Hepatocyte (in vitro differentiated cells): ENCODE data around the gene SNTN. TPM values are rescaled to one million over a fixed set of nuclear protein-coding genes. Genes with fewer than 3 reads are reported as not detected.
"Not testable (repeated sequence)": the region's sequence is repeated elsewhere in the genome, so short reads cannot be mapped to it uniquely, and the experiment has no call there.

ENCODE experiments used
- DNase-seq: peaks from one replicate; pipeline ENCODE4 v3.0.0-alpha.2; 2016; ENCODE audit warnings: low spot score
- H2AFZ ChIP-seq: fragments of 200-600 bp; sonication (generic); 2 replicates; pipeline ENCODE4 v1.6.0; 2016; ENCODE audit warnings: antibody characterized with exemption, mild to moderate bottlenecking
- H3K27ac ChIP-seq: fragments of 200-600 bp; sonication (generic); 2 replicates; pipeline ENCODE4 v1.5.1; 2016; ENCODE audit warnings: mild to moderate bottlenecking
- H3K27me3 ChIP-seq: fragments of 200-600 bp; sonication (generic); 2 replicates; pipeline ENCODE4 v1.6.1; 2016
- H3K36me3 ChIP-seq: fragments of 200-600 bp; sonication (generic); replicated peaks from 2 replicates; pipeline ENCODE4 v1.5.1; 2016; ENCODE audit warnings: low read depth; ENCODE audit not compliant: insufficient read depth
- H3K4me1 ChIP-seq: fragments of 200-600 bp; sonication (generic); 2 replicates; pipeline ENCODE4 v1.5.1; 2016; ENCODE audit warnings: mild to moderate bottlenecking, moderate library complexity; ENCODE audit not compliant: insufficient read depth
- H3K4me2 ChIP-seq: fragments of 200-600 bp; sonication (generic); 2 replicates; pipeline ENCODE4 v1.6.0; 2016
- H3K4me3 ChIP-seq: fragments of 200-600 bp; sonication (generic); 2 replicates; pipeline ENCODE4 v1.5.1; 2016; ENCODE audit warnings: mild to moderate bottlenecking
- H3K79me2 ChIP-seq: fragments of 200-600 bp; sonication (generic); 2 replicates; pipeline ENCODE4 v1.6.0; 2017; ENCODE audit warnings: mild to moderate bottlenecking
- H3K9me2 ChIP-seq: fragments of 200-600 bp; sonication (generic); replicated peaks from 2 replicates; pipeline ENCODE4 v1.6.0; 2017; ENCODE audit warnings: mild to moderate bottlenecking; ENCODE audit not compliant: insufficient read depth
- H3K9me3 ChIP-seq: fragments of 200-600 bp; sonication (generic); 2 replicates; pipeline ENCODE4 v1.5.1; 2016; ENCODE audit warnings: low read depth, mild to moderate bottlenecking
- H4K20me1 ChIP-seq: fragments of 200-600 bp; sonication (generic); 2 replicates; pipeline ENCODE4 v1.6.0; 2016; ENCODE audit warnings: mild to moderate bottlenecking; ENCODE audit not compliant: insufficient read depth, poor library complexity, severe bottlenecking
- EZH2 ChIP-seq: fragments of 200-600 bp; sonication (generic); IDR thresholded peaks from 2 replicates; pipeline ENCODE4 v1.6.1; 2016; ENCODE audit warnings: antibody characterized with exemption, mild to moderate bottlenecking, borderline replicate concordance
- EZH2phosphoT487 ChIP-seq: fragments of 200-600 bp; sonication (generic); IDR thresholded peaks from one replicate; pipeline ENCODE4 v1.6.1; 2018; ENCODE audit warnings: antibody characterized with exemption, mild to moderate bottlenecking, low read depth, moderate library complexity; ENCODE audit not compliant: unreplicated experiment, severe bottlenecking
- WGBS: methylation state at CpG from one replicate; pipeline ENCODE4 v1.1.6; 2016; ENCODE audit warnings: low lambda C conversion rate; ENCODE audit errors: missing lambda C conversion rate; 5-methylcytosine and 5-hydroxymethylcytosine counted together
- polyA plus RNA-seq: library from polyadenylated mRNA; unstranded; fragments of >200 nt; fragmentation: Nextera tagmentation; extraction: Ambion mirVana; gene quantifications from 2 replicates; pipeline ENCODE4 v1.2.1, GENCODE V29; 2016
- total RNA-seq: library from RNA; depleted of rRNA; stranded (reverse); fragments of >200 nt; gene quantifications from 2 replicates; pipeline ENCODE4 v1.2.3, GENCODE V29; 2014
- TF ChIP-seq, protein P1 (sequence below): fragments of 200-600 bp; sonication (generic); IDR thresholded peaks from 2 replicates; pipeline ENCODE4 v1.5.1; 2016; ENCODE audit warnings: antibody characterized with exemption, mild to moderate bottlenecking; ENCODE audit not compliant: poor library complexity

The SNTN gene
- total and polyA plus RNA-seq, 2 experiments from 2014 or later, result not detected

DNA sequence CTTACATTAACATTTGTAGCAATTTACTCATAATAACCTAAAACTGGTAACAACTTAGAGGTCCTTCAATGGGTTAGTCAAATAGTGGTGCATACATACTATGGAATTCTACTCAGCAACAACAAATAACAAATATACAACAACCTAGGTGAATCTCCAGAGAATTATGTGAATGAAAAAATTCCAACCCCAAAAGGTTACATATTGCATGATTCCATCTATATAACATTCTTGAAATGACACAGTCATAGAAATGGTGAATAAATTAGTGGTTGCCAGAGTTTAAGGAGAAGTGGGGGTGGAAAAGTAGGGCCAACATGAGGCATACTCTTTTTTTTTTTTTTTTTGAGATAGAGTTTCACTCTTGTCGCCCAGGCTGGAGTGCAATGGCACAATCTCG, 12.7 kb upstream of the SNTN start:
- Histone ChIP-seq H4K20me1 (no peaks in the 10 kb centered on the region), H3K4me1 (no peaks in the 10 kb centered on the region), H3K27ac (no peak overlapping the region), H3K9me2 (no peaks in the 10 kb centered on the region), H3K79me2 (no peaks in the 10 kb centered on the region), H3K4me2 (no peak overlapping the region), H3K36me3 (no peaks in the 10 kb centered on the region), H3K9me3 (no peaks in the 10 kb centered on the region), H3K27me3 (no peaks in the 10 kb centered on the region), H3K4me3 (no peak overlapping the region), H2AFZ (no peak overlapping the region)
- WGBS, result 100% methylated on average over 1 of the region's 2 CpGs
- no peak for TF ChIP-seq EZH2phosphoT487
- TF ChIP-seq, protein P1, sequence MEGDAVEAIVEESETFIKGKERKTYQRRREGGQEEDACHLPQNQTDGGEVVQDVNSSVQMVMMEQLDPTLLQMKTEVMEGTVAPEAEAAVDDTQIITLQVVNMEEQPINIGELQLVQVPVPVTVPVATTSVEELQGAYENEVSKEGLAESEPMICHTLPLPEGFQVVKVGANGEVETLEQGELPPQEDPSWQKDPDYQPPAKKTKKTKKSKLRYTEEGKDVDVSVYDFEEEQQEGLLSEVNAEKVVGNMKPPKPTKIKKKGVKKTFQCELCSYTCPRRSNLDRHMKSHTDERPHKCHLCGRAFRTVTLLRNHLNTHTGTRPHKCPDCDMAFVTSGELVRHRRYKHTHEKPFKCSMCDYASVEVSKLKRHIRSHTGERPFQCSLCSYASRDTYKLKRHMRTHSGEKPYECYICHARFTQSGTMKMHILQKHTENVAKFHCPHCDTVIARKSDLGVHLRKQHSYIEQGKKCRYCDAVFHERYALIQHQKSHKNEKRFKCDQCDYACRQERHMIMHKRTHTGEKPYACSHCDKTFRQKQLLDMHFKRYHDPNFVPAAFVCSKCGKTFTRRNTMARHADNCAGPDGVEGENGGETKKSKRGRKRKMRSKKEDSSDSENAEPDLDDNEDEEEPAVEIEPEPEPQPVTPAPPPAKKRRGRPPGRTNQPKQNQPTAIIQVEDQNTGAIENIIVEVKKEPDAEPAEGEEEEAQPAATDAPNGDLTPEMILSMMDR, result no peak
- no peak for TF ChIP-seq EZH2
- DNase-seq, result no peak

DNA sequence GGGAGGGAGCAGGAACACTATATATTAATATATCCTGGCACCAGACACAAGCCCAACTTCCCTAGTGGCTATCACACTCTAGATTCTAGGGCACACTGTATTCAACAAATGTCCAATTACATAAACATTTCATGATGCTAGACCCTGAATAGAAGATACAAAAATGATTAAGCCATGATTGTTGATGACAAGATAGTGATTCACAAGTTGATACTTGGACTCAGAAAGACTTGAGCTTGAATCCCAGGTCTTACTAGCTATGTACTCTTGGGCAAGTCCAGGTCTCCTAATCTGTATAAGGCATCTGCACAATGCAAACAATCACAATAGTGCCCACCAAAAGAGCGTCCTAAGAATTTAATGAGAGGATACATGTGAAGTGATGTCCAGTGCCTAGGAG, 10.0 kb upstream of the SNTN start:
- 49% methylated on average over 1 of the region's 1 CpG for WGBS
- Histone ChIP-seq H3K79me2 (no peaks in the 10 kb centered on the region), H3K9me3 (no peaks in the 10 kb centered on the region), H3K27ac (no peak overlapping the region), H3K9me2 (no peaks in the 10 kb centered on the region), H3K4me3 (no peak overlapping the region), H3K4me1 (no peaks in the 10 kb centered on the region), H4K20me1 (no peaks in the 10 kb centered on the region), H3K4me2 (no peak overlapping the region), H3K36me3 (no peaks in the 10 kb centered on the region), H2AFZ (no peak overlapping the region), H3K27me3 (no peaks in the 10 kb centered on the region)
- TF ChIP-seq EZH2 (no peak), EZH2phosphoT487 (no peak)
- TF ChIP-seq, protein P1, result no peak
- DNase-seq, result no peak

DNA sequence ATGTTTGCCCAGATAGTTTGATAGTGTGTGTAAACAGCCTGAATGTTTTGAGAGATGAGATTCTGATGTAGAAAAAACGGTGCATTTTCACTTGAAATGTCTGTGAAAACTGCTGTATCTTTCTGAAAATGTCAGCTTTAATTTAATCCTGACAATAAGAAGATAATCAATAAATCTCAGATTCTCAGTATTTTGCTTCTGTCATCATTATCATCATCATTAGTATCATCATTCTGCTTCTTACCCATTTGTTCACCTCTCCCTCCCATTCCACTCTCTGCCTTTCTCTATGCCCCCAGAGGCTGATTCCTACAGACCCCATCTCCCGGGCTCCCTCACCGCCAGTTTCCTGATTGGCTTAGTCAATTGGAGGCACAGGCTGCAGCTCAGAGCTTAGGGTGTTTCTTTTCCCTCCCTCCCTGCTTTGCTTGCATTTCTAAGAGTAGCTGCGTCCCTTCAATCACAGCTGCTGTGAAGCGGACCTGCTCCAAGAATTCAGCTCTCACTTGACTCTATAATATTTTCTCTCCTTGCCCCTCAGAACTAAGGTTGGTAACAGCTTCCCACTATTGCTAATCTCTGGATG, 8.2 kb upstream of the SNTN start:
- H2AFZ ChIP-seq, result no peak overlapping the region
- no peaks in the 10 kb centered on the region for H3K4me1 ChIP-seq
- TF ChIP-seq, protein P1, result no peak
- no peak for TF ChIP-seq EZH2phosphoT487
- TF ChIP-seq EZH2, result no peak
- no peak overlapping the region for H3K4me3 ChIP-seq
- H4K20me1 ChIP-seq, result no peaks in the 10 kb centered on the region
- H3K27me3 ChIP-seq, result no peaks in the 10 kb centered on the region
- DNase-seq, result no peak
- H3K4me2 ChIP-seq, result peak overlapping the region; percentile 65
- H3K27ac ChIP-seq, result no peak overlapping the region
- no peaks in the 10 kb centered on the region for H3K36me3 ChIP-seq
- H3K9me3 ChIP-seq, result no peaks in the 10 kb centered on the region
- 71% methylated on average over 5 of the region's 5 CpGs for WGBS
- H3K79me2 ChIP-seq, result no peaks in the 10 kb centered on the region
- no peaks in the 10 kb centered on the region for H3K9me2 ChIP-seq

DNA sequence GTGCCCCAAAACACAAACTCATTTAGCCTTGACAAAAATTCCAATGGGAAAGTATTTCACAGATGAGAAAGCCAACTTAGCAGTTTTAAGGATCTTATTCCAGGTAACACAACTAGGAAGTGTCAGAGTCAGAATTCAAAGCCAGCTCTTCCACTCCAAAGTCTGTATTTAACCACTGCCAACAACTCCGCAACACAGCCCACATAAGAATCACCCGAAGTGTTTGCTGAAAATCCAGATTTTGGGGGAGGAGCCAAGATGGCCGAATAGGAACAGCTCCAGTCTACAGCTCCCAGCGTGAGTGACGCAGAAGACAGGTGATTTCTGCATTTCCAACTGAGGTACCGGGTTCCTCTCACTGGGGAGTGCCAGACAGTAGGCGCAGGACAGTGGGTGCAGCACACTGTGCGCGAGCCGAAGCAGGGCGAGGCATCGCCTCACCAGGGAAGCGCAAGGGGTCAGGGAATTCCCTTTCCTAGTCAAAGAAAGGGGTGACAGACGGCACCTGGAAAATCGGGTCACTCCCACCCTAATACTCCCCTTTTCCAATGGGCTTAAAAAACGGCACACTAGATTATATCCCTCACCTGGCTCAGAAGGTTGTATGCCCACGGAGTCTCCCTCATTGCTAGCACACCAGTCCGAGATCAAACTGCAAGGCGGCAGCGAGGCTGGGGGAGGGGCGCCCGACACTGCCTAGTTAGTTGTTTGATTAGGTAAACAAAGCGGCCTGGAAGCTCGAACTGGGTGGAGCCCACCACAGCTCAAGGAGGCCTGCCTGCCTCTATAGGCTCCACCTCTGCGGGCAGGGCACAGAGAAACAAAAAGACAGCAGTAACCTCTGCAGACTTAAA, 7.3 kb upstream of the SNTN start:
- H3K4me3 ChIP-seq, H3K9me2 ChIP-seq, H3K4me1 ChIP-seq, H3K27ac ChIP-seq, H3K27me3 ChIP-seq, H4K20me1 ChIP-seq, H3K79me2 ChIP-seq, H3K9me3 ChIP-seq, H3K36me3 ChIP-seq: not testable (repeated sequence)
- peak overlapping the region; percentile 24 for H2AFZ ChIP-seq
- peak overlapping the region; percentile 65 for H3K4me2 ChIP-seq
- WGBS, result 31% methylated on average over 25 of the region's 25 CpGs
- DNase-seq, result peak; percentile 43
